Hindlimb muscle (tissue), 1 donor: ENCODE results near the gene MRPL44. TPM values are rescaled to one million over a fixed set of nuclear protein-coding genes. Genes with fewer than 3 reads are reported as not detected.
"Not testable (repeated sequence)": the region's sequence is repeated elsewhere in the genome, so short reads cannot be mapped to it uniquely, and the experiment has no call there.

Source experiments
- DNase-seq: peaks from one replicate; pipeline ENCODE4 v3.0.0-alpha.2; 2013
- polyA plus RNA-seq: library from polyadenylated mRNA; unstranded; fragments of 120-200 nt; gene quantifications from one replicate; pipeline ENCODE4 v1.2.1, GENCODE V29; 2013; ENCODE audit not compliant: insufficient read length

MRPL44 gene
- polyA plus RNA-seq, 1 donor: 24.3 TPM

- no peak for DNase-seq
These were observed 14.5 kb downstream of the MRPL44 start for GRCh38 chr2:223971731-223972130.

- DNase-seq: no peak
These were observed 15.4 kb downstream of the MRPL44 start for GRCh38 chr2:223972656-223973102.

GRCh38 chr2:223973606-223974005, 16.3 kb downstream of the MRPL44 start:
- no peak for DNase-seq

- DNase-seq: no peak
These were observed 19.5 kb downstream of the MRPL44 start for GRCh38 chr2:223976635-223977226.

GRCh38 chr2:223978451-223978850, 21.2 kb downstream of the MRPL44 start:
- no peak for DNase-seq

- DNase-seq: no peak
These were observed 22.6 kb downstream of the MRPL44 start for GRCh38 chr2:223979730-223980396.

GRCh38 chr2:223980397-223980735, 23.1 kb downstream of the MRPL44 start:
- no peak for DNase-seq

- DNase-seq: no peak
These were observed 23.5 kb downstream of the MRPL44 start for GRCh38 chr2:223980803-223981202.

GRCh38 chr2:223981241-223981640, 24.0 kb downstream of the MRPL44 start:
- DNase-seq: no peak

- DNase-seq: no peak
These were observed 32.1 kb downstream of the MRPL44 start for GRCh38 chr2:223989206-223989855.

- DNase-seq: no peak
These were observed 32.6 kb downstream of the MRPL44 start for GRCh38 chr2:223989856-223990232.

- no peak for DNase-seq
These were observed 34.3 kb downstream of the MRPL44 start for GRCh38 chr2:223991611-223992010.

GRCh38 chr2:223993634-223994232, 36.5 kb downstream of the MRPL44 start:
- DNase-seq: peak; percentile 76

GRCh38 chr2:223994562-223995162, 37.4 kb downstream of the MRPL44 start:
- DNase-seq: no peak

GRCh38 chr2:223995569-223995968, 38.3 kb downstream of the MRPL44 start:
- DNase-seq: no peak

- DNase-seq: no peak
These were observed 39.1 kb downstream of the MRPL44 start for GRCh38 chr2:223996391-223996790.

- no peak for DNase-seq
These were observed 40.7 kb downstream of the MRPL44 start for GRCh38 chr2:223997938-223998337.

- DNase-seq: no peak
These were observed 41.7 kb downstream of the MRPL44 start for GRCh38 chr2:223998948-223999347.

GRCh38 chr2:223999862-224000261, 42.6 kb downstream of the MRPL44 start:
- DNase-seq: no peak

- not testable (repeated sequence) for DNase-seq
These were observed 43.4 kb downstream of the MRPL44 start for GRCh38 chr2:224000662-224001061.

- no peak for DNase-seq
These were observed 46.9 kb downstream of the MRPL44 start for GRCh38 chr2:224004105-224004695.

- DNase-seq: no peak
These were observed 51.5 kb downstream of the MRPL44 start for GRCh38 chr2:224008702-224009261.
